H9 (cell line): ENCODE measurements around the gene PGAP6. TPM values are rescaled to one million over a fixed set of nuclear protein-coding genes. Genes with fewer than 3 reads are reported as not detected.

Experiments used
- DNase-seq: peaks from one replicate; pipeline ENCODE4 v3.0.0-alpha.2; 2017
- H2AFZ ChIP-seq: one replicate; pipeline ENCODE4 v1.6.1; 2013; ENCODE audit warnings: mild to moderate bottlenecking, low read length, control low read depth, moderate library complexity
- H2AK5ac ChIP-seq: 2 replicates; pipeline ENCODE4 v1.6.1; 2013; ENCODE audit warnings: low read length, control low read depth, mixed read lengths; ENCODE audit not compliant: insufficient read length
- H2BK120ac ChIP-seq: one replicate; pipeline ENCODE4 v1.6.1; 2013; ENCODE audit warnings: low read depth, mild to moderate bottlenecking, low read length, control low read depth, inconsistent platforms; ENCODE audit not compliant: poor library complexity, severe bottlenecking
- H2BK12ac ChIP-seq: 2 replicates; pipeline ENCODE4 v1.6.1; 2013; ENCODE audit warnings: low read length, control low read depth, mixed read lengths, low read depth; ENCODE audit not compliant: insufficient read length
- H2BK15ac ChIP-seq: 2 replicates; pipeline ENCODE4 v1.6.1; 2013; ENCODE audit warnings: low read depth, low read length, control low read depth
- H2BK20ac ChIP-seq: one replicate; pipeline ENCODE4 v1.6.1; 2013; ENCODE audit warnings: low read depth, mild to moderate bottlenecking, low read length, control low read depth, inconsistent platforms; ENCODE audit not compliant: poor library complexity, severe bottlenecking
- H2BK5ac ChIP-seq: 2 replicates; pipeline ENCODE4 v1.6.1; 2013; ENCODE audit warnings: low read length, control low read depth, mixed read lengths; ENCODE audit not compliant: insufficient read length
- H3K14ac ChIP-seq: 2 replicates; pipeline ENCODE4 v1.6.1; 2013; ENCODE audit warnings: low read length, control low read depth; ENCODE audit not compliant: insufficient read depth
- H3K18ac ChIP-seq: 2 replicates; pipeline ENCODE4 v1.6.1; 2013; ENCODE audit warnings: low read depth, mild to moderate bottlenecking, mixed read lengths, low read length, control low read depth; ENCODE audit not compliant: insufficient read length
- H3K23ac ChIP-seq: 2 replicates; pipeline ENCODE4 v1.6.1; 2013; ENCODE audit warnings: low read length, control low read depth, mixed read lengths, low read depth; ENCODE audit not compliant: insufficient read length
- H3K23me2 ChIP-seq: 2 replicates; pipeline ENCODE4 v1.6.1; 2013; ENCODE audit warnings: low read depth, mild to moderate bottlenecking, mixed read lengths, low read length, control low read depth; ENCODE audit not compliant: insufficient read length, poor library complexity, severe bottlenecking
- H3K27ac ChIP-seq: 2 replicates; pipeline ENCODE4 v1.5.1; 2013; ENCODE audit warnings: low read length, control low read depth, mixed read lengths, low read depth; ENCODE audit not compliant: insufficient read length
- H3K27me3 ChIP-seq: 2 replicates; pipeline ENCODE4 v1.6.1; 2013; ENCODE audit warnings: low read length, control low read depth, inconsistent platforms; ENCODE audit not compliant: insufficient read depth
- H3K4ac ChIP-seq: 2 replicates; pipeline ENCODE4 v1.6.1; 2013; ENCODE audit warnings: low read depth, mild to moderate bottlenecking, control low read depth, inconsistent platforms, low read length, moderate library complexity
- H3K4me1 ChIP-seq: 2 replicates; pipeline ENCODE4 v1.6.1; 2013; ENCODE audit warnings: low read length, control low read depth, inconsistent platforms; ENCODE audit not compliant: insufficient read depth
- H3K4me2 ChIP-seq: 2 replicates; pipeline ENCODE4 v1.6.1; 2013; ENCODE audit warnings: low read length, control low read depth, mixed read lengths; ENCODE audit not compliant: insufficient read length, insufficient read depth
- H3K56ac ChIP-seq: 2 replicates; pipeline ENCODE4 v1.6.1; 2013; ENCODE audit warnings: low read depth, mild to moderate bottlenecking, mixed read lengths, low read length, control low read depth; ENCODE audit not compliant: insufficient read length
- H3K79me1 ChIP-seq: 2 replicates; pipeline ENCODE4 v1.6.1; 2013; ENCODE audit warnings: low read depth, mild to moderate bottlenecking, moderate library complexity, low read length, control low read depth, inconsistent platforms; ENCODE audit not compliant: insufficient read depth, poor library complexity, severe bottlenecking
- H3K79me2 ChIP-seq: 2 replicates; pipeline ENCODE4 v1.6.1; 2013; ENCODE audit warnings: low read length, control low read depth, inconsistent platforms; ENCODE audit not compliant: insufficient read depth
- H3K9ac ChIP-seq: 2 replicates; pipeline ENCODE4 v1.6.1; 2013; ENCODE audit warnings: low read length, control low read depth, mixed read lengths; ENCODE audit not compliant: insufficient read length; ENCODE audit errors: extremely low read depth
- H3K9me3 ChIP-seq: one replicate; pipeline ENCODE4 v1.6.1; 2013; ENCODE audit warnings: low read depth, low read length, inconsistent platforms; ENCODE audit not compliant: control insufficient read depth
- H3T11ph ChIP-seq: one replicate; pipeline ENCODE4 v1.6.1; 2013; ENCODE audit warnings: mild to moderate bottlenecking, low read length, control low read depth, inconsistent platforms
- H4K20me1 ChIP-seq: one replicate; pipeline ENCODE4 v1.6.1; 2013; ENCODE audit not compliant: control insufficient read depth, insufficient read length, insufficient read depth
- H4K5ac ChIP-seq: 2 replicates; pipeline ENCODE4 v1.6.1; 2013; ENCODE audit warnings: low read depth, mild to moderate bottlenecking, mixed read lengths, low read length, control low read depth; ENCODE audit not compliant: insufficient read length
- H4K8ac ChIP-seq: replicated peaks from 2 replicates; pipeline ENCODE4 v1.6.1; 2013; ENCODE audit warnings: low read length, control low read depth, mixed read lengths, low read depth; ENCODE audit not compliant: insufficient read length
- H4K91ac ChIP-seq: 2 replicates; pipeline ENCODE4 v1.6.1; 2013; ENCODE audit warnings: low read depth, mild to moderate bottlenecking, moderate library complexity, mixed read lengths, low read length, control low read depth; ENCODE audit not compliant: insufficient read length
- H3K27ac Mint-ChIP-seq, 3 experiments: 2 replicates in 2 of 3; 3 replicates in 1 of 3; pipeline ENCODE4 v1.8.0; 2020 to 2021; ENCODE audit warnings: mixed read lengths in 3 of 3, mild to moderate bottlenecking in 1 of 3, moderate library complexity in 1 of 3
- H3K27me3 Mint-ChIP-seq: 2 replicates; pipeline ENCODE4 v1.8.0; 2021; ENCODE audit warnings: low read depth, mild to moderate bottlenecking, moderate library complexity, mixed read lengths
- H3K36me3 Mint-ChIP-seq, 3 experiments: 2 replicates in 2 of 3; 3 replicates in 1 of 3; pipeline ENCODE4 v1.8.0; 2020 to 2021; ENCODE audit warnings: low read depth in 3 of 3, mixed read lengths in 3 of 3; ENCODE audit not compliant: insufficient read depth in 1 of 3
- H3K4me1 Mint-ChIP-seq, 2 experiments: 2 replicates each; pipeline ENCODE4 v1.8.0; 2020; ENCODE audit warnings: mixed read lengths in 2 of 2
- H3K4me3 Mint-ChIP-seq, 2 experiments: 2 replicates in 1 of 2; 3 replicates in 1 of 2; pipeline ENCODE4 v1.8.0; 2020 to 2021; ENCODE audit warnings: mild to moderate bottlenecking in 2 of 2, mixed read lengths in 2 of 2, moderate library complexity in 1 of 2
- H3K9me3 Mint-ChIP-seq, 2 experiments: 2 replicates in 1 of 2; 3 replicates in 1 of 2; pipeline ENCODE4 v1.8.0; 2020; ENCODE audit warnings: mild to moderate bottlenecking in 2 of 2, mixed read lengths in 2 of 2, moderate library complexity in 1 of 2
- WGBS: extraction: QIAGEN DNeasy Blood & Tissue Kit; methylation state at CpG from one replicate; pipeline ENCODE4 v1.1.7; 2013; ENCODE audit warnings: missing lambda C conversion rate, low lambda C conversion rate, mixed read lengths; ENCODE audit not compliant: insufficient read length; ENCODE audit errors: extremely low coverage; 5-methylcytosine and 5-hydroxymethylcytosine counted together
- total RNA-seq: library from RNA; stranded (reverse); gene quantifications from 2 replicates; pipeline ENCODE4 v1.2.1, GENCODE V29; 2021
- TF ChIP-seq, protein P1 (sequence below): fragments of 200-600 bp; sonication (generic); conservative IDR thresholded peaks from 3 replicates; pipeline ENCODE4 v1.8.0; 2021; ENCODE audit warnings: antibody characterized with exemption, mild to moderate bottlenecking

The PGAP6 gene
- total RNA-seq, 1 experiment from 2014 or later, result 111 TPM

DNA sequence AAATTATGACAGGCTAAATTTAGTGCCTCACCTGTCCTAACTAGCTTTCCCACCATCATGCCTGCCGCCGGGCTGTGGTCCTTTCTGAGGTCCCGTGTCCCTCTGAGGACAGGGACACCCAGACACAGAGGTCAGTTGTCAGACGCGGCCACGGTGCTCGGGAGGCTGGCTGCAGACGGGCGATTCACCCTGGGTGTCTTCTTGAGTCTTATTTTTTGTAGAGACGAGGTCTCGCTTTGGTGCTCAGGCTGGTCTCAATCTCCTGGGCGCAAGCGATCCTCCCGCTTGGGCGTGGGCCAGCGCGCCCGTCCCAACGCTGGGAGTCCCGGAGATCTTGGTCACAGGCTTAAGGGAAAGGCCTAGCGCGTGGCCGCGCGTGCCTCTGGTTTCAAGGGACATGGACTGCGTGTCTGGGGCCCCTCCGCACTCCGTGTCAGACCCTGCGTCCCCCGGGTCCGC lies 42.9 kb upstream of the PGAP6 start:
- no peak overlapping the region for H3T11ph ChIP-seq
- H3K79me1 ChIP-seq, result no peaks in the 10 kb centered on the region
- WGBS, result no CpG with 5 or more reads among the region's 31 CpGs
- DNase-seq, result no peak
- H3K36me3 Mint-ChIP-seq, result peaks cover 7 to 22% (median 14%) of the 10 kb centered on the region in 3 experiments; a peak in 6 of 7 replicates
- H3K4me2 ChIP-seq, result peak overlapping the region; percentile 51
- no peak overlapping the region for H2BK20ac ChIP-seq
- no peak overlapping the region for H4K91ac ChIP-seq
- H3K23ac ChIP-seq, result no peak overlapping the region
- peak overlapping the region in 1 of 3 experiments; percentile 59; a peak in 1 of 7 replicates for H3K27ac Mint-ChIP-seq
- no peak overlapping the region for H2BK5ac ChIP-seq
- H4K5ac ChIP-seq, result no peak overlapping the region
- no peak overlapping the region for H2AK5ac ChIP-seq
- H2BK12ac ChIP-seq, result no peak overlapping the region
- peaks cover 18% of the 10 kb centered on the region for H3K23me2 ChIP-seq
- no peak overlapping the region for H2BK15ac ChIP-seq
- no peak overlapping the region for H3K56ac ChIP-seq
- no peaks in the 10 kb centered on the region for H4K20me1 ChIP-seq
- H3K9me3 Mint-ChIP-seq, result no peaks in the 10 kb centered on the region; a peak in 1 of 5 replicates
- H3K18ac ChIP-seq, result no peak overlapping the region
- no peak overlapping the region for H3K27ac ChIP-seq
- no peak overlapping the region for H2AFZ ChIP-seq
- TF ChIP-seq, protein P1, sequence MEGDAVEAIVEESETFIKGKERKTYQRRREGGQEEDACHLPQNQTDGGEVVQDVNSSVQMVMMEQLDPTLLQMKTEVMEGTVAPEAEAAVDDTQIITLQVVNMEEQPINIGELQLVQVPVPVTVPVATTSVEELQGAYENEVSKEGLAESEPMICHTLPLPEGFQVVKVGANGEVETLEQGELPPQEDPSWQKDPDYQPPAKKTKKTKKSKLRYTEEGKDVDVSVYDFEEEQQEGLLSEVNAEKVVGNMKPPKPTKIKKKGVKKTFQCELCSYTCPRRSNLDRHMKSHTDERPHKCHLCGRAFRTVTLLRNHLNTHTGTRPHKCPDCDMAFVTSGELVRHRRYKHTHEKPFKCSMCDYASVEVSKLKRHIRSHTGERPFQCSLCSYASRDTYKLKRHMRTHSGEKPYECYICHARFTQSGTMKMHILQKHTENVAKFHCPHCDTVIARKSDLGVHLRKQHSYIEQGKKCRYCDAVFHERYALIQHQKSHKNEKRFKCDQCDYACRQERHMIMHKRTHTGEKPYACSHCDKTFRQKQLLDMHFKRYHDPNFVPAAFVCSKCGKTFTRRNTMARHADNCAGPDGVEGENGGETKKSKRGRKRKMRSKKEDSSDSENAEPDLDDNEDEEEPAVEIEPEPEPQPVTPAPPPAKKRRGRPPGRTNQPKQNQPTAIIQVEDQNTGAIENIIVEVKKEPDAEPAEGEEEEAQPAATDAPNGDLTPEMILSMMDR, result no peak
- peaks cover 16% of the 10 kb centered on the region; the same call in 1 of the 2 replicates for H3K27me3 ChIP-seq
- H3K4me3 Mint-ChIP-seq, result peak overlapping the region; percentile 46 to 77
- H3K9ac ChIP-seq, result no peak overlapping the region
- H3K9me3 ChIP-seq, result no peaks in the 10 kb centered on the region
- no peak overlapping the region for H3K4ac ChIP-seq
- peaks cover 63% of the 10 kb centered on the region for H3K27me3 Mint-ChIP-seq
- H3K4me1 ChIP-seq, result no peaks in the 10 kb centered on the region
- H3K4me1 Mint-ChIP-seq, result peaks cover 17 to 21% of the 10 kb centered on the region in 2 experiments
- peaks cover 5% of the 10 kb centered on the region; the same call in 1 of the 2 replicates for H3K79me2 ChIP-seq
- H3K14ac ChIP-seq, result no peak overlapping the region
- H2BK120ac ChIP-seq, result no peak overlapping the region
- H4K8ac ChIP-seq, result no peak overlapping the region
